Mesenchymal stem cell (in vitro differentiated cells and primary cell): ENCODE results near the gene EPB41L2.
A peak's percentile ranks its signal among the peaks of the same experiment; 100 is the strongest.

Experiments used
- DNase-seq: peaks from one replicate; pipeline ENCODE4 v3.0.0-alpha.2; 2013
- H2AFZ ChIP-seq: one replicate; pipeline ENCODE4 v1.6.1; 2013; ENCODE audit warnings: low read depth, mild to moderate bottlenecking, control low read depth, inconsistent platforms, low read length, moderate library complexity
- H2AK5ac ChIP-seq: 2 replicates; pipeline ENCODE4 v1.6.1; 2013; ENCODE audit warnings: low read length, moderate library complexity, mild to moderate bottlenecking, inconsistent platforms; ENCODE audit not compliant: severe bottlenecking
- H2BK120ac ChIP-seq: one replicate; pipeline ENCODE4 v1.6.1; 2013; ENCODE audit warnings: low read depth, mild to moderate bottlenecking, inconsistent platforms, low read length, moderate library complexity
- H2BK12ac ChIP-seq, 2 experiments: one replicate each; pipeline ENCODE4 v1.6.1; 2013; ENCODE audit warnings: inconsistent platforms in 2 of 2, low read length in 2 of 2, mild to moderate bottlenecking in 2 of 2, moderate library complexity in 2 of 2, control low read depth in 1 of 2
- H2BK15ac ChIP-seq: one replicate; pipeline ENCODE4 v1.6.1; 2013; ENCODE audit warnings: mild to moderate bottlenecking, low read depth, inconsistent platforms; ENCODE audit not compliant: poor library complexity, severe bottlenecking
- H2BK5ac ChIP-seq: 2 replicates; pipeline ENCODE4 v1.6.1; 2013; ENCODE audit warnings: low read depth, mild to moderate bottlenecking, low read length, control low read depth, inconsistent platforms; ENCODE audit not compliant: poor library complexity, severe bottlenecking
- H3K14ac ChIP-seq, 2 experiments: one replicate each; pipeline ENCODE4 v1.6.1; 2013; ENCODE audit warnings: inconsistent platforms in 2 of 2, low read length in 2 of 2, control low read depth in 1 of 2, mild to moderate bottlenecking in 1 of 2, moderate library complexity in 1 of 2
- H3K18ac ChIP-seq, 2 experiments: one replicate each; pipeline ENCODE4 v1.6.1; 2013; ENCODE audit warnings: inconsistent platforms in 2 of 2, low read length in 2 of 2, control low read depth in 1 of 2, low read depth in 1 of 2, mild to moderate bottlenecking in 1 of 2
- H3K23ac ChIP-seq, 2 experiments: one replicate each; pipeline ENCODE4 v1.6.1; 2013; ENCODE audit warnings: inconsistent platforms in 2 of 2, low read length in 2 of 2, mild to moderate bottlenecking in 2 of 2, moderate library complexity in 2 of 2, control low read depth in 1 of 2
- H3K27ac ChIP-seq: 2 replicates; pipeline ENCODE4 v1.5.1; 2013; ENCODE audit warnings: mild to moderate bottlenecking, moderate library complexity, low read length, control low read depth, inconsistent platforms; ENCODE audit not compliant: poor library complexity, severe bottlenecking
- H3K27me3 ChIP-seq, 2 experiments: 2 replicates each; pipeline versions ENCODE4 v1.6.1 to v1.7.0; 2013; ENCODE audit warnings: low read length in 2 of 2, mild to moderate bottlenecking in 2 of 2, moderate library complexity in 2 of 2, control low read depth in 1 of 2, inconsistent platforms in 1 of 2; ENCODE audit not compliant: control insufficient read depth in 1 of 2, insufficient read depth in 1 of 2
- H3K36me3 ChIP-seq, 2 experiments: 2 replicates each; pipeline versions ENCODE4 v1.6.1 to v1.7.0; 2013; ENCODE audit warnings: low read length in 2 of 2, control low read depth in 1 of 2, inconsistent platforms in 1 of 2, low read depth in 1 of 2, mild to moderate bottlenecking in 1 of 2; ENCODE audit not compliant: insufficient read depth in 2 of 2, control insufficient read depth in 1 of 2
- H3K4ac ChIP-seq, 2 experiments: one replicate each; pipeline ENCODE4 v1.6.1; 2013; ENCODE audit warnings: inconsistent platforms in 2 of 2, low read length in 2 of 2, mild to moderate bottlenecking in 2 of 2, moderate library complexity in 2 of 2, control low read depth in 1 of 2, low read depth in 1 of 2
- H3K4me1 ChIP-seq: 2 replicates; pipeline ENCODE4 v1.6.1; 2013; ENCODE audit warnings: low read depth, low read length, control low read depth; ENCODE audit not compliant: control insufficient read depth, insufficient read depth
- H3K4me2 ChIP-seq: 2 replicates; pipeline ENCODE4 v1.6.1; 2013; ENCODE audit warnings: low read length, mild to moderate bottlenecking, inconsistent platforms; ENCODE audit not compliant: poor library complexity, severe bottlenecking
- H3K4me3 ChIP-seq, 2 experiments: 2 replicates each; pipeline versions ENCODE4 v1.5.1 to v1.7.0; 2013; ENCODE audit warnings: low read length in 2 of 2, mild to moderate bottlenecking in 2 of 2, control low read depth in 1 of 2, low read depth in 1 of 2; ENCODE audit not compliant: insufficient read depth in 1 of 2
- H3K79me1 ChIP-seq: replicated peaks from 2 replicates; pipeline ENCODE4 v1.6.1; 2013; ENCODE audit warnings: mild to moderate bottlenecking, control low read depth, low read length, inconsistent platforms; ENCODE audit not compliant: poor library complexity, severe bottlenecking
- H3K9ac ChIP-seq: 2 replicates; pipeline ENCODE4 v1.7.0; 2013; ENCODE audit warnings: mild to moderate bottlenecking, low read length, moderate library complexity
- H3K9me3 ChIP-seq: 2 replicates; pipeline ENCODE4 v1.7.0; 2013; ENCODE audit warnings: mild to moderate bottlenecking, low read length; ENCODE audit not compliant: control insufficient read depth
- H4K8ac ChIP-seq: one replicate; pipeline ENCODE4 v1.6.1; 2013; ENCODE audit warnings: inconsistent platforms, mild to moderate bottlenecking, low read length, moderate library complexity
- H4K91ac ChIP-seq: one replicate; pipeline ENCODE4 v1.6.1; 2013; ENCODE audit warnings: mild to moderate bottlenecking, low read length, inconsistent platforms
- WGBS: methylation state at CpG from one replicate; pipeline ENCODE4 v1.1.7; 2013; ENCODE audit warnings: mixed read lengths; 5-methylcytosine and 5-hydroxymethylcytosine counted together

Gene EPB41L2

GRCh38 chr6:130885392-130886192, 177.5 kb downstream of the EPB41L2 start:
- DNase-seq: peak; percentile 79
- no peak overlapping the region for H2AFZ ChIP-seq
- H2BK120ac ChIP-seq: no peak overlapping the region
- no peak overlapping the region for H3K14ac ChIP-seq
- H3K4ac ChIP-seq: peak overlapping the region in 1 of 2 experiments; percentile 45
- H3K4me3 ChIP-seq: no peak overlapping the region
- H3K23ac ChIP-seq: no peak overlapping the region
- no peaks in the 10 kb centered on the region for H3K4me1 ChIP-seq
- H3K18ac ChIP-seq: no peak overlapping the region
- no peak overlapping the region for H4K91ac ChIP-seq
- H2BK15ac ChIP-seq: no peak overlapping the region
- H3K4me2 ChIP-seq: no peak overlapping the region
- no peaks in the 10 kb centered on the region for H3K9me3 ChIP-seq
- no peak overlapping the region for H3K9ac ChIP-seq
- no peak overlapping the region for H4K8ac ChIP-seq
- peaks cover 5% of the 10 kb centered on the region for H3K79me1 ChIP-seq
- H2BK5ac ChIP-seq: no peak overlapping the region
- peaks cover 0 to 24% of the 10 kb centered on the region in 2 experiments for H3K36me3 ChIP-seq
- no peak overlapping the region for H3K27ac ChIP-seq
- H2BK12ac ChIP-seq: no peak overlapping the region
- WGBS: 50% methylated on average over 2 of the region's 4 CpGs
- H3K27me3 ChIP-seq: no peaks in the 10 kb centered on the region
- H2AK5ac ChIP-seq: no peak overlapping the region

GRCh38 chr6:130882370-130882769, 180.7 kb downstream of the EPB41L2 start:
- no peak overlapping the region for H3K4me3 ChIP-seq
- H2AFZ ChIP-seq: no peak overlapping the region
- H2BK12ac ChIP-seq: no peak overlapping the region
- no peak overlapping the region for H4K8ac ChIP-seq
- H3K27me3 ChIP-seq: no peaks in the 10 kb centered on the region
- no peak overlapping the region for H3K23ac ChIP-seq
- no peak overlapping the region for H3K9ac ChIP-seq
- no peak for DNase-seq
- H3K4ac ChIP-seq: no peak overlapping the region
- no peak overlapping the region for H3K18ac ChIP-seq
- over 99% methylated on average over 3 of the region's 4 CpGs for WGBS
- H3K79me1 ChIP-seq: peaks cover 4% of the 10 kb centered on the region
- no peak overlapping the region for H2BK5ac ChIP-seq
- H2BK15ac ChIP-seq: no peak overlapping the region
- H2AK5ac ChIP-seq: no peak overlapping the region
- no peaks in the 10 kb centered on the region for H3K4me1 ChIP-seq
- H2BK120ac ChIP-seq: no peak overlapping the region
- H3K14ac ChIP-seq: no peak overlapping the region
- H3K27ac ChIP-seq: no peak overlapping the region
- H3K36me3 ChIP-seq: peaks cover 3 to 17% of the 10 kb centered on the region in 2 experiments
- no peak overlapping the region for H4K91ac ChIP-seq
- no peak overlapping the region for H3K4me2 ChIP-seq
- H3K9me3 ChIP-seq: no peaks in the 10 kb centered on the region

- Histone ChIP-seq H3K36me3 (peaks cover 3 to 16% of the 10 kb centered on the region in 2 experiments), H2BK15ac (no peak overlapping the region), H2BK5ac (no peak overlapping the region), H3K4me1 (no peaks in the 10 kb centered on the region), H3K4me2 (no peak overlapping the region), H2BK120ac (no peak overlapping the region), H3K18ac (no peak overlapping the region), H3K79me1 (peaks cover 4% of the 10 kb centered on the region), H3K4me3 (no peak overlapping the region), H3K9ac (no peak overlapping the region), H4K91ac (no peak overlapping the region), H2BK12ac (no peak overlapping the region), H2AK5ac (no peak overlapping the region), H4K8ac (no peak overlapping the region), H3K9me3 (no peaks in the 10 kb centered on the region), H2AFZ (no peak overlapping the region), H3K4ac (no peak overlapping the region), H3K27ac (no peak overlapping the region), H3K23ac (no peak overlapping the region), H3K27me3 (no peaks in the 10 kb centered on the region), H3K14ac (no peak overlapping the region)
- no peak for DNase-seq
- WGBS: 94% methylated on average over 6 of the region's 6 CpGs
Measured at GRCh38 chr6:130879826-130880225, 183.2 kb downstream of the EPB41L2 start.

GRCh38 chr6:130873746-130874145, 189.3 kb downstream of the EPB41L2 start:
- DNase-seq: no peak
- H3K27ac ChIP-seq: no peak overlapping the region
- H2AFZ ChIP-seq: no peak overlapping the region
- H2BK5ac ChIP-seq: no peak overlapping the region
- H2BK120ac ChIP-seq: no peak overlapping the region
- H3K36me3 ChIP-seq: peaks cover 7 to 8% of the 10 kb centered on the region in 2 experiments
- no peak overlapping the region for H2BK12ac ChIP-seq
- no peaks in the 10 kb centered on the region for H3K27me3 ChIP-seq
- peaks cover 6% of the 10 kb centered on the region for H3K79me1 ChIP-seq
- H3K4me1 ChIP-seq: no peaks in the 10 kb centered on the region
- H3K9me3 ChIP-seq: no peaks in the 10 kb centered on the region
- H3K14ac ChIP-seq: no peak overlapping the region
- H4K91ac ChIP-seq: no peak overlapping the region
- no peak overlapping the region for H3K23ac ChIP-seq
- 97% methylated on average over 4 of the region's 5 CpGs for WGBS
- no peak overlapping the region for H3K18ac ChIP-seq
- no peak overlapping the region for H4K8ac ChIP-seq
- no peak overlapping the region for H3K9ac ChIP-seq
- no peak overlapping the region for H3K4me3 ChIP-seq
- no peak overlapping the region for H2BK15ac ChIP-seq
- H3K4me2 ChIP-seq: no peak overlapping the region
- H3K4ac ChIP-seq: no peak overlapping the region
- no peak overlapping the region for H2AK5ac ChIP-seq
